HG02588 (cell line): ENCODE results near the gene COIL.
"Not testable (repeated sequence)": the region's sequence is repeated elsewhere in the genome, so short reads cannot be mapped to it uniquely, and the experiment has no call there.

Source experiments
- ATAC-seq: cut with Tn5 transposase; IDR thresholded peaks from one replicate; pipeline ENCODE4 v1.9.1; 2021; ENCODE audit warnings: mild to moderate bottlenecking, moderate library complexity; ENCODE audit not compliant: unreplicated experiment

Gene COIL, protein sequence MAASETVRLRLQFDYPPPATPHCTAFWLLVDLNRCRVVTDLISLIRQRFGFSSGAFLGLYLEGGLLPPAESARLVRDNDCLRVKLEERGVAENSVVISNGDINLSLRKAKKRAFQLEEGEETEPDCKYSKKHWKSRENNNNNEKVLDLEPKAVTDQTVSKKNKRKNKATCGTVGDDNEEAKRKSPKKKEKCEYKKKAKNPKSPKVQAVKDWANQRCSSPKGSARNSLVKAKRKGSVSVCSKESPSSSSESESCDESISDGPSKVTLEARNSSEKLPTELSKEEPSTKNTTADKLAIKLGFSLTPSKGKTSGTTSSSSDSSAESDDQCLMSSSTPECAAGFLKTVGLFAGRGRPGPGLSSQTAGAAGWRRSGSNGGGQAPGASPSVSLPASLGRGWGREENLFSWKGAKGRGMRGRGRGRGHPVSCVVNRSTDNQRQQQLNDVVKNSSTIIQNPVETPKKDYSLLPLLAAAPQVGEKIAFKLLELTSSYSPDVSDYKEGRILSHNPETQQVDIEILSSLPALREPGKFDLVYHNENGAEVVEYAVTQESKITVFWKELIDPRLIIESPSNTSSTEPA

GRCh38 chr17:56960596-56961538 is at the start of gene COIL:
Gene COIL (minus strand): TSS chr17:56961050. CDS start chr17:56961019, 31 bp downstream.
- peak; percentile 97 for ATAC-seq

DNA sequence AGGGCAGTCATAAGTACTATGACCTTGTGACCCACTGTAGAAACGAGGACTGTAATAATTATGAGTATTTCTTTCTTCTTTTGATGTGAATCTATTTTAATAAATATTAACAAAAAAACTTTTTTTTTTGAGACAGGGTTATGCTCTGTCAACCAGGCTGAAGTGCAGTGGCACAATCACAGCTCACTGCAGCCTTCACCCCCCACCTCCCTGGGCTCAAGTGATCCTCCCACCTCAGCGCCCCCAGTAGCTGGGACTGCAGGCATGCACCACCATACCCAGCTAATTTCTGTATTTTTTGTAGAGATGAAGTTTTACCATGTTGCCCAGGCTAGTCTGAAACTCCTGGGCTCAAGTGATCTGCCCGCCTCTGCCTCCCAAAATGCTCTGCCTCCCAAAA is 49.6 kb upstream of the COIL start:
- no peak for ATAC-seq

GRCh38 chr17:57009737-57010445 is 49.0 kb upstream of the COIL start:
- ATAC-seq: peak; percentile 61

DNA sequence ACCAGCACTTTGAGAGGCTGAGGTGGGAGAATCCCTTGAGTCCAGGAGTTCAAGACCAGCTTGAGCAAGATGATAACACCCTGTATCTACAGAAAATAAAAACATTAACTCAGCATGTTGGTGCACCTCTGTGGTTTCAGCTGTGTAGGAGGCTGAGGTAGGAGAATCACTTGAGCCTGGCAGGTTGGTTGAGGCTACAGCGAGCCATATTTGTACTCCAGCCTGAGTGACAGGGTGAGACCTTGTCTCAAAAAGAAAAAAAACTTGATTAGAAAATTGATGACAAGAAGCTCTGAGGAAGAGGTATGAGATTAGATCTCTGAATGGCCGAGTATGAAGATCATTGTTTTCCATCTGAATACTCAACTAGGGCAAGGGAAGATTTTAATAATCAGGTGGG is 48.1 kb upstream of the COIL start:
- no peak for ATAC-seq

DNA sequence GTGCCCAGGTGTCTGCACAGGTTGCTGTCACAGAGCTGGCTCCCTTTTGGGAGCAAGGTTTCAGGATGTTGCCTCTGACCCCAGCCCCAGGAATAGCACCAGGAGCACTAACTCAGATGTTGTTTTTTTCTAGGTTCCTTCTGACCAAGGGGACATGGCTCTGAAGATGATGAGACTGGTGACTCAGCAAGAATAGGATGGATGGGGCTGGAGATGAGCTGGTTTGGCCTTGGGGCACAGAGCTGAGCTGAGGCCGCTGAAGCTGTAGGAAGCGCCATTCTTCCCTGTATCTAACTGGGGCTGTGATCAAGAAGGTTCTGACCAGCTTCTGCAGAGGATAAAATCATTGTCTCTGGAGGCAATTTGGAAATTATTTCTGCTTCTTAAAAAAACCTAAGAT is 45.2 kb upstream of the COIL start:
- no peak for ATAC-seq

- ATAC-seq: peak; percentile 61
Measured at GRCh38 chr17:57004944-57005579, 44.2 kb upstream of the COIL start.

DNA sequence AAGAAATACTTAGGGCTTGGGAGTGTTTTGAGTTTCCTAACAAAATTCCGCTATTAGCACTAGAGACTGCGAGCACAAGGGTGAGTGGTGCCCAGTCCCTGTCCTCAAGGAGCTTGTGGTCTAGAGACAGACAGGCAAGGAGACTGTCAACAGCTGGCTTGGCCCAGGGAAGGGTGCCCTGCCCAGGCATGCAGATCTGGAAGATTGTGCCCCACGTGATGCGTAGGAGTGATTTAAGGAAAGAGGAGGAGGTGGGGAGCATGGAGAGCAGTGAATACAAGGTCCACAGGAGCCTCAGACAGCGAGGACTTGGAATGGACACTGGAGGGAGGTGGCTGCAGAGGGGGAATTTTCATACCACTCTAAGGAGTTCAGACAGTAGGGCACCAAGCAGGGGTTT is 42.1 kb upstream of the COIL start:
- ATAC-seq: no peak

DNA sequence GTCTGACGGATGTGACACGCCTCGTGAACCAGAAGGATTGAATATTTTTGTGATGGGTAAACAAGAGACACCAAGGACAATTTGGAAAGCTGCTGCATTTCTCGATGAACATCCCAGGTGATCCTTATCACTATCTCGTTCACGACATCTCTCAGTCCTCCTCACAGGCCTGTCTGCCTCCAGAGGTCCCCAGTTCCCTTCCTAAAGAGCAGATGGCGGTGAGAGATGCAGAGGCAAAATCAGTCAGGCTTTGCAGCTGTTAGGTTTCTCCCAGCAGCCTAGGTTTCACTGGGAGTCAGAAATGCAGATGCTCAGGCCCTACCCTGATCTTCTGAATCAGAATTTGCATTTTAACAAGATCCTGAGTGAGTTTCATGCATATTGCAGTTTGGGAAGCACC is 40.7 kb upstream of the COIL start:
- no peak for ATAC-seq

DNA sequence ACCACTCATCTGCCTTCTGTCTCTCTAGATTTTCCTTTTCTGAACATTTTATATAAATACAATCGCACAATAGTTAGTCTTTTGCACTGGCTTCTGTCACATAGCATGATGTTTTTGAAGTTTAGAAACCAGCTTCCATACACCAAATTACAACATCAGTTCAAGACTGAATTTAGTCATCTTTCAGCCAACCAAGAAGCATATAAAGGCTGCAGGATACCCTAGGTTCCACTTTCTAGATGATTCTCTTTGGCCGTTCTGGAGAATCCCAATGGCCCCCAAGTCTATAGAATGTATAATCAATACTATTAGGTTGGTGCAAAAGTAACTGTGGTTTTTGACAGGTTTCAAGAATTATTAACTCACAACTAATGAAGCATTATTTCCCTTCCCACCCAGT is 36.5 kb upstream of the COIL start:
- no peak for ATAC-seq

GRCh38 chr17:56995766-56996165 is 34.9 kb upstream of the COIL start:
- no peak for ATAC-seq

DNA sequence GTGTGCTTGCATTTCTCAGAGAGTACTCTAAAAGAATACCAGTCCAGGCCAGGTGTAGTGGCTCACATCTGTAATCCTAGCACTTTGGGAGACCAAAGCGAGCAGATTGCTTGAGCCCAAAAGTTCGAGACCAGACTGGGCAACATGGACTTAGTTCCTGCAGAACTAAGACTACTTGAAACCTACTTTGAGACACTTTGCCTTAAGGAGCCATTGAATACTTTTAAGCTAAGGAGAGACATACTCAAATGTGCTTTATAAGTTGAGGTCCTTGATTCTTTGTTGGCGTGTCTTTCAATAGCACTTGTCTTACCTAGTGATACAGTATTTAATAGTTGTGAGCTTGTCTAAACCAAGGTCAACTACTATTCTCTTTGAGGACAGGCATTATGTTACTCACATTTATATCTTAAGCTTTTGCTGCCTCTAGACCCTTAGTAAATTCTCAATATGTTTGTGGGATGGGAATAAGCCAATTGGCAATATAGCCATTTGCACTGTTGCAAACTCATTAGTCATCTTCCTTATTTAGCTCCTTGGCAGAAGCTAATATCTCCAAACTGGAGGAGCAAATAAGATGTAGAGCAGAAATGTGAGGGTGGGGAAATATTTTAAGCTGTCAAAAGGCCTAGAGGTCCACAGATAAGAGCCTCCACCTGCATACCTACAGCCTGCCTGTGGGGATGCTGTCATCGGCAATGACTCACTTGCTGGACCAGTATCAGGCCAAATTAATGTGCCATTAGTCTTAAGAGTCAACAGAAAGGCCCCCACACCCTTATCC is 33.4 kb upstream of the COIL start:
- no peak for ATAC-seq

GRCh38 chr17:56992364-56992763 is 31.5 kb upstream of the COIL start:
- no peak for ATAC-seq

- ATAC-seq: no peak
Measured at GRCh38 chr17:56988901-56989572, 28.2 kb upstream of the COIL start.

- ATAC-seq: no peak
Measured at GRCh38 chr17:56987283-56987834, 26.5 kb upstream of the COIL start.

- ATAC-seq: no peak
Measured at GRCh38 chr17:56985371-56986162, 24.7 kb upstream of the COIL start.

DNA sequence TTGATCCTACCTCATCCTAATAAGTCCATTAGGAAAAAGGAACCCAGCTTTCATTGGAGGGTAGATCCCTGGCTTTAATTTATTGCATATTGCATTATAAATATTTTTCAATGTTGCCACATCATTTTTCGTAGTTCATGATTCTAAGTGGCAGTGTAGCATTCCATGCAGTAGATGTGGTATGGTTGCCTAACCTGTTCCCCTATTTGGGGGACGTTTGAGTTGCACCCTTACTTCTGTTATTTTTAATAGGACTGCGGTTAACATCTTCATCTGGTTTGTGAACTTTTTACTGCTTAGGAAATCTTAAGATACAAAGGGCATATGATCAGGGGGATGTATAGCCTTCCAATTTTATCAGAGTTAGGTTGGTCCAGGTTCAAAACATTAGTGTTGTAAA is 22.5 kb upstream of the COIL start:
- no peak for ATAC-seq

GRCh38 chr17:56982312-56982711 is 21.5 kb upstream of the COIL start:
- no peak for ATAC-seq

DNA sequence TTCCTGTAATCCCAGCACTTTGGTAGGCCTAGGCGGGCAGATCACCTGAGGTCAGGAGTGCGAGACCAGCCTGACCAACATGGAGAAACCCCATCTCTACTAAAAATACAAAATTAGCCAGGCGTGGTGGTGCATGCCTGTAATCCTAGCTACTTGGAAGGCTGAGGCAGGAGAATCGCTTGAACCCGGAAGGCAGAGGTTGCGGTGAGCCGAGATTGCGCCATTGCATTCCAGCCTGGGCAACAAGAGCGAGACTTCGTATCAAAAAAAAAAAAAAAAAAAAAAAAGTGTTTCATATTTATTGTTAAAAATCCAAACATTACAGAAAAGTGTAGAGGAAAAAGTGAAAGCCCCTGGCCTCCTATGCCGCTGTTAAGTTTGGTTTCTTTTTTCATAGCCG is 19.7 kb upstream of the COIL start:
- not testable (repeated sequence) for ATAC-seq
